MCF 10A (cell line): ENCODE measurements around the gene SNRPD3. TPM values are rescaled to one million over a fixed set of nuclear protein-coding genes. Genes with fewer than 3 reads are reported as not detected.
A peak's percentile ranks its signal among the peaks of the same experiment; 100 is the strongest.

Source experiments
- BruUV-seq: library from RNA; stranded (reverse); fragments of 400-500 nt; replicated peaks from 2 replicates; lab custom pipeline; 2021; lab: Mats Ljungman, UMichigan
- CTCF ChIA-PET: fragments of 300-600 bp; sonication (Branson Sonifier 250); formaldehyde crosslinking; extraction: SDS; loops from one replicate; lab custom pipeline; 2021; ENCODE audit warnings: antibody characterized with exemption, inconsistent platforms; lab: Yijun Ruan, JAX
- POLR2A ChIA-PET: fragments of 300-600, 350-650 bp; sonication (Branson Sonifier 250); formaldehyde crosslinking; extraction: SDS; loops from one replicate; lab custom pipeline; 2020; ENCODE audit warnings: antibody characterized with exemption, inconsistent platforms; lab: Yijun Ruan, JAX
- DNase-seq: peaks from one replicate; pipeline ENCODE4 v3.0.0-alpha.2; 2018; ENCODE audit not compliant: unreplicated experiment
- H3K27ac Mint-ChIP-seq: one replicate; pipeline ENCODE4 v1.8.0; 2022; ENCODE audit warnings: mild to moderate bottlenecking, low read depth, mixed read lengths; ENCODE audit not compliant: unreplicated experiment
- H3K27me3 Mint-ChIP-seq: one replicate; pipeline ENCODE4 v1.8.0; 2022; ENCODE audit warnings: mixed read lengths; ENCODE audit not compliant: insufficient read depth, unreplicated experiment
- H3K36me3 Mint-ChIP-seq: one replicate; pipeline ENCODE4 v1.8.0; 2022; ENCODE audit warnings: mild to moderate bottlenecking, moderate library complexity, mixed read lengths; ENCODE audit not compliant: insufficient read depth, unreplicated experiment
- H3K4me1 Mint-ChIP-seq: one replicate; pipeline ENCODE4 v1.8.0; 2022; ENCODE audit warnings: mixed read lengths; ENCODE audit not compliant: insufficient read depth, unreplicated experiment
- H3K4me3 Mint-ChIP-seq: one replicate; pipeline ENCODE4 v1.8.0; 2022; ENCODE audit warnings: mild to moderate bottlenecking, moderate library complexity, mixed read lengths; ENCODE audit not compliant: unreplicated experiment
- H3K9me3 Mint-ChIP-seq: one replicate; pipeline ENCODE4 v1.8.0; 2022; ENCODE audit warnings: mixed read lengths; ENCODE audit not compliant: unreplicated experiment
- intact Hi-C: fragments of 100-400 bp; cut with micrococcal nuclease; formaldehyde crosslinking; loops from 2 replicates; pipeline ENCODE4 v1.14.1; 2022
- total RNA-seq: library from RNA; stranded (reverse); gene quantifications from 2 replicates; pipeline ENCODE4 v1.2.3, GENCODE V29; 2022
- TF ChIP-seq, protein P1 (sequence below): fragments of 200-600 bp; IDR thresholded peaks from one replicate; pipeline ENCODE4 v1.8.0; 2022; ENCODE audit warnings: antibody characterized with exemption, mild to moderate bottlenecking; ENCODE audit not compliant: unreplicated experiment

SNRPD3 gene
- total RNA-seq, 1 experiment from 2014 or later = 94.6 TPM

GRCh38 chr22:24510637-24511625, 44.9 kb upstream of the SNRPD3 start:
- H3K9me3 Mint-ChIP-seq = no peaks in the 10 kb centered on the region
- H3K4me3 Mint-ChIP-seq = no peak overlapping the region
- ChIA-PET POLR2A (interaction anchor here (0.7 to 1.3 kb wide), 2 partner anchors 24 to 148 kb away, joined by 3 read pairs; no protein-coding TSS in a partner anchor), CTCF (interaction anchor here (0.6 to 2.3 kb wide), 4 partner anchors 10 to 660 kb away, joined by 3 to 7 read pairs (median 4); no protein-coding TSS in a partner anchor)
- TF ChIP-seq, protein P1, sequence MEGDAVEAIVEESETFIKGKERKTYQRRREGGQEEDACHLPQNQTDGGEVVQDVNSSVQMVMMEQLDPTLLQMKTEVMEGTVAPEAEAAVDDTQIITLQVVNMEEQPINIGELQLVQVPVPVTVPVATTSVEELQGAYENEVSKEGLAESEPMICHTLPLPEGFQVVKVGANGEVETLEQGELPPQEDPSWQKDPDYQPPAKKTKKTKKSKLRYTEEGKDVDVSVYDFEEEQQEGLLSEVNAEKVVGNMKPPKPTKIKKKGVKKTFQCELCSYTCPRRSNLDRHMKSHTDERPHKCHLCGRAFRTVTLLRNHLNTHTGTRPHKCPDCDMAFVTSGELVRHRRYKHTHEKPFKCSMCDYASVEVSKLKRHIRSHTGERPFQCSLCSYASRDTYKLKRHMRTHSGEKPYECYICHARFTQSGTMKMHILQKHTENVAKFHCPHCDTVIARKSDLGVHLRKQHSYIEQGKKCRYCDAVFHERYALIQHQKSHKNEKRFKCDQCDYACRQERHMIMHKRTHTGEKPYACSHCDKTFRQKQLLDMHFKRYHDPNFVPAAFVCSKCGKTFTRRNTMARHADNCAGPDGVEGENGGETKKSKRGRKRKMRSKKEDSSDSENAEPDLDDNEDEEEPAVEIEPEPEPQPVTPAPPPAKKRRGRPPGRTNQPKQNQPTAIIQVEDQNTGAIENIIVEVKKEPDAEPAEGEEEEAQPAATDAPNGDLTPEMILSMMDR = no peak
- H3K4me1 Mint-ChIP-seq = peaks cover 13% of the 10 kb centered on the region
- BruUV-seq = no TSS peak
- H3K36me3 Mint-ChIP-seq = no peaks in the 10 kb centered on the region
- H3K27ac Mint-ChIP-seq = no peak overlapping the region
- peak; percentile 64 for DNase-seq
- intact Hi-C loops = no loop called here
- peaks cover 22% of the 10 kb centered on the region for H3K27me3 Mint-ChIP-seq

GRCh38 chr22:24512043-24512442, 43.8 kb upstream of the SNRPD3 start:
- Mint-ChIP-seq H3K27ac (no peak overlapping the region), H3K9me3 (no peaks in the 10 kb centered on the region), H3K27me3 (peaks cover 22% of the 10 kb centered on the region), H3K36me3 (no peaks in the 10 kb centered on the region), H3K4me3 (no peak overlapping the region), H3K4me1 (peaks cover 9% of the 10 kb centered on the region)
- TF ChIP-seq, protein P1 = no peak
- CTCF ChIA-PET = interaction anchor here (0.6 to 2.3 kb wide), 2 partner anchors 10 to 188 kb away, joined by 3 to 6 read pairs; no protein-coding TSS in a partner anchor
- no peak for DNase-seq
- intact Hi-C loops = no loop called here
- BruUV-seq = no TSS peak
- POLR2A ChIA-PET = no interaction called here

DNA sequence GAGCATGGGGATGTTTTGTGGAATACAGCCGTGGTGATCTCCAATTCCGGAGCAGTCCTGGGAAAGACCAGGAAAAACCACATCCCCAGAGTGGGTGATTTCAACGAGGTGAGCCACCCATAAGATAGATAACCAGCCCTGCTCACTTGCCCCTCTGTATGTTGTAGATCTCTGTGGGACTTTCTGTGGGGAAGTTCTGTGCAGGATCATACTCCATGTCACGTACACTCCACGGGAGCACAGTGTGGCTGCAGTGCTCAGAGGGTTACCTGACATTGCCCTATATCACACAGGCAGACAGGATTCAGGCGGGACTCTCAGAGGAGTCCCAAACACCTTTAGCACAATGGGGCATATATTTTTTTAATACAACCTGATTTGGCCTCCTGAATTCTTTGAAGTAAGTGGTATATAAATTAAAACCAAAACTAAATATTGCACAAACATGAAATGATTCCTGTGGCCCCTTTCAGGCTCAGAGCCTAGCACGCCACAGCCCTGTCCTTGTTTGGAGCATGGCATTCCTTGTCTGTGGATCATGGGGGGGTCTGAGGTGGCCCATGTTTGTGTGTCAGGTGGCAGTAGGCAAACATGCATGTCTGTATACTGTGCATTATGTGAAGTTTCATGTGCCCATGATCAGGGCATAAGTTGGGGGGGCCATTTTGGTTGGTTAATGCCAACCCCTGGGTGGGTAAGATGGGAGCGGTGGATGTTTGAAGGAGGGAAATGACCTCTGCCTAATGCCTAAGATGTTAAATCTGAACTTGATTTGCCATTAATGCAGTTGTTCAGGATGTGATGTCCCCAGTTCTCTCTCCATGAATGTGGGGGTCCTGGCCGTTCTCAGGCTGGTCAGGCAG, 42.2 kb upstream of the SNRPD3 start:
- intact Hi-C loops = no loop called here
- ChIA-PET CTCF (interaction anchor here (1.0 kb wide), 1 partner anchor 12 kb away, joined by 5 read pairs; no protein-coding TSS in a partner anchor), POLR2A (no interaction called here)
- Mint-ChIP-seq H3K36me3 (no peaks in the 10 kb centered on the region), H3K4me1 (peaks cover 5% of the 10 kb centered on the region), H3K27me3 (peaks cover 37% of the 10 kb centered on the region), H3K27ac (no peak overlapping the region), H3K4me3 (no peak overlapping the region), H3K9me3 (no peaks in the 10 kb centered on the region)
- no TSS peak for BruUV-seq
- no peak for DNase-seq
- TF ChIP-seq, protein P1 = no peak
